OCI-M1 (cell line): ENCODE results near the gene DRC7.
"Not testable (repeated sequence)": the region's sequence is repeated elsewhere in the genome, so short reads cannot be mapped to it uniquely, and the experiment has no call there.

Experiments used
- DNase-seq: peaks from one replicate; lab custom pipeline; 2025; lab: John Stamatoyannopoulos, UW

The DRC7 gene

GRCh38 chr16:57761957-57762356 is 67.4 kb downstream of the DRC7 start:
- no peak for DNase-seq

GRCh38 chr16:57762365-57763040 is 67.9 kb downstream of the DRC7 start:
- no peak for DNase-seq

GRCh38 chr16:57763285-57764005 is 68.8 kb downstream of the DRC7 start:
- DNase-seq: no peak

- DNase-seq: no peak
Measured at GRCh38 chr16:57764006-57764340, 69.4 kb downstream of the DRC7 start.

GRCh38 chr16:57764341-57765159 is 69.9 kb downstream of the DRC7 start:
- peak; percentile 85 for DNase-seq

GRCh38 chr16:57765160-57765728 is 70.6 kb downstream of the DRC7 start:
- no peak for DNase-seq

GRCh38 chr16:57766714-57767348 is 72.2 kb downstream of the DRC7 start:
- DNase-seq: no peak

- DNase-seq: no peak
Measured at GRCh38 chr16:57769541-57770145, 75.0 kb downstream of the DRC7 start.

- no peak for DNase-seq
Measured at GRCh38 chr16:57770361-57770760, 75.8 kb downstream of the DRC7 start.

- no peak for DNase-seq
Measured at GRCh38 chr16:57771141-57771785, 76.7 kb downstream of the DRC7 start.

GRCh38 chr16:57773019-57773418 is 78.4 kb downstream of the DRC7 start:
- DNase-seq: no peak

- DNase-seq: no peak
Measured at GRCh38 chr16:57773655-57774295, 79.2 kb downstream of the DRC7 start.

- DNase-seq: no peak
Measured at GRCh38 chr16:57774705-57775285, 80.2 kb downstream of the DRC7 start.

- no peak for DNase-seq
Measured at GRCh38 chr16:57775661-57776469, 81.3 kb downstream of the DRC7 start.

- DNase-seq: no peak
Measured at GRCh38 chr16:57778658-57779057, 84.1 kb downstream of the DRC7 start.

- DNase-seq: not testable (repeated sequence)
Measured at GRCh38 chr16:57779836-57780235, 85.2 kb downstream of the DRC7 start.

- DNase-seq: no peak
Measured at GRCh38 chr16:57781349-57781740, 86.7 kb downstream of the DRC7 start.
